HEK293 (cell line): Measurements from ENCODE around the gene OST4.

Experiments used
- CTCF ChIA-PET: fragments of 350-600 bp; formaldehyde crosslinking; extraction: SDS; loops from one replicate; lab custom pipeline; 2021; ENCODE audit warnings: antibody characterized with exemption; lab: Yijun Ruan, JAX
- POLR2A ChIA-PET: fragments of 300-600 bp; formaldehyde crosslinking; extraction: SDS; loops from one replicate; lab custom pipeline; 2020; ENCODE audit warnings: antibody characterized with exemption, inconsistent platforms; lab: Yijun Ruan, JAX
- H3K27ac ChIP-seq: fragments of 200-500 bp; sonication (Bioruptor generic); 2 replicates; pipeline ENCODE4 v1.5.1; 2014; ENCODE audit warnings: low read depth, low read length, control low read depth, inconsistent platforms; ENCODE audit errors: extremely low read depth
- H3K36me3 ChIP-seq, 2 experiments: fragments of 200-500 bp in 1 of 2; sonication (Bioruptor generic) in 1 of 2; 1 replicate in 1 of 2; 2 replicates in 1 of 2; pipeline ENCODE4 v1.5.1; 2014 to 2017; ENCODE audit warnings: inconsistent platforms in 2 of 2, low read length in 2 of 2; ENCODE audit not compliant: control insufficient read depth in 2 of 2, insufficient read depth in 1 of 2
- H3K4me1 ChIP-seq: fragments of 200-500 bp; sonication (Bioruptor generic); 2 replicates; pipeline ENCODE4 v1.5.1; 2014; ENCODE audit warnings: mild to moderate bottlenecking, low read length, inconsistent platforms; ENCODE audit not compliant: control insufficient read depth, insufficient read depth
- H3K4me3 ChIP-seq: 2 replicates; pipeline ENCODE4 v1.5.1; 2011; ENCODE audit warnings: low read depth, mild to moderate bottlenecking, control low read depth, low read length, moderate library complexity
- H3K9me3 ChIP-seq: fragments of 200-500 bp; sonication (Bioruptor generic); 2 replicates; pipeline ENCODE4 v1.5.1; 2014; ENCODE audit warnings: low read depth, low read length, inconsistent platforms; ENCODE audit not compliant: control insufficient read depth, insufficient read depth
- ZBTB1 ChIP-seq: fragments of 450-650 bp; formaldehyde crosslinking; IDR thresholded peaks from 2 replicates; pipeline ENCODE4 v1.5.1; 2016; ENCODE audit warnings: missing biosample characterization, missing genetic modification characterization
- ZFHX2 ChIP-seq: fragments of 450-650 bp; formaldehyde crosslinking; conservative IDR thresholded peaks from 2 replicates; pipeline ENCODE4 v1.5.1; 2016; ENCODE audit warnings: missing biosample characterization, missing genetic modification characterization
- ZNF138 ChIP-seq: fragments of 450-650 bp; formaldehyde crosslinking; IDR thresholded peaks from 2 replicates; pipeline ENCODE4 v1.5.1; 2016; ENCODE audit warnings: missing biosample characterization, missing genetic modification characterization, borderline replicate concordance
- ZNF202 ChIP-seq: fragments of 450-650 bp; formaldehyde crosslinking; IDR thresholded peaks from 2 replicates; pipeline ENCODE4 v1.5.1; 2016; ENCODE audit warnings: missing biosample characterization, missing genetic modification characterization, borderline replicate concordance
- ZNF37A ChIP-seq: fragments of 450-650 bp; IDR thresholded peaks from 2 replicates; pipeline ENCODE4 v1.5.1; 2018; ENCODE audit warnings: missing biosample characterization, missing genetic modification characterization
- ZNF394 ChIP-seq: fragments of 450-650 bp; formaldehyde crosslinking; IDR thresholded peaks from 2 replicates; pipeline ENCODE4 v1.5.1; 2016; ENCODE audit warnings: missing biosample characterization, missing genetic modification characterization, mild to moderate bottlenecking, moderate library complexity, borderline replicate concordance
- ZNF404 ChIP-seq: fragments of 450-650 bp; formaldehyde crosslinking; IDR thresholded peaks from 2 replicates; pipeline ENCODE4 v1.5.1; 2017; ENCODE audit warnings: missing biosample characterization, missing genetic modification characterization
- ZNF600 ChIP-seq: fragments of 450-650 bp; formaldehyde crosslinking; IDR thresholded peaks from 2 replicates; pipeline ENCODE4 v1.5.1; 2016; ENCODE audit warnings: missing biosample characterization, missing genetic modification characterization
- ZNF747 ChIP-seq: fragments of 450-650 bp; formaldehyde crosslinking; IDR thresholded peaks from 2 replicates; pipeline ENCODE4 v1.5.1; 2016; ENCODE audit warnings: missing biosample characterization, missing genetic modification characterization
- ZSCAN30 ChIP-seq: fragments of 450-650 bp; IDR thresholded peaks from 2 replicates; pipeline ENCODE4 v1.5.1; 2018; ENCODE audit warnings: missing biosample characterization, mild to moderate bottlenecking, missing genetic modification characterization, moderate library complexity
- ZXDB ChIP-seq: fragments of 450-650 bp; formaldehyde crosslinking; IDR thresholded peaks from 2 replicates; pipeline ENCODE4 v1.5.1; 2016; ENCODE audit warnings: missing biosample characterization, missing genetic modification characterization
- TF ChIP-seq, protein P1 (sequence below): fragments of 450-650 bp; formaldehyde crosslinking; IDR thresholded peaks from 2 replicates; pipeline ENCODE4 v1.5.1; 2016; ENCODE audit warnings: missing biosample characterization, missing genetic modification characterization
- TF ChIP-seq, protein P2 (sequence below): fragments of 450-650 bp; formaldehyde crosslinking; IDR thresholded peaks from 2 replicates; pipeline ENCODE4 v1.5.1; 2016; ENCODE audit warnings: missing biosample characterization, missing genetic modification characterization
- TF ChIP-seq, protein P3 (sequence below): fragments of 450-650 bp; formaldehyde crosslinking; IDR thresholded peaks from 2 replicates; pipeline ENCODE4 v1.5.1; 2016; ENCODE audit warnings: missing biosample characterization, missing genetic modification characterization
- TF ChIP-seq, protein P4 (sequence below): IDR thresholded peaks from 2 replicates; pipeline ENCODE4 v1.6.1; 2011; ENCODE audit warnings: mild to moderate bottlenecking, low read depth, low read length, borderline replicate concordance
- TF ChIP-seq, protein P5 (sequence below): fragments of 450-650 bp; formaldehyde crosslinking; IDR thresholded peaks from 2 replicates; pipeline ENCODE4 v1.5.1; 2016; ENCODE audit warnings: missing biosample characterization, missing genetic modification characterization
- TF ChIP-seq, protein P6 (sequence below): fragments of 450-650 bp; formaldehyde crosslinking; IDR thresholded peaks from 2 replicates; pipeline ENCODE4 v1.5.1; 2017; ENCODE audit warnings: missing biosample characterization, missing genetic modification characterization

OST4 gene

DNA sequence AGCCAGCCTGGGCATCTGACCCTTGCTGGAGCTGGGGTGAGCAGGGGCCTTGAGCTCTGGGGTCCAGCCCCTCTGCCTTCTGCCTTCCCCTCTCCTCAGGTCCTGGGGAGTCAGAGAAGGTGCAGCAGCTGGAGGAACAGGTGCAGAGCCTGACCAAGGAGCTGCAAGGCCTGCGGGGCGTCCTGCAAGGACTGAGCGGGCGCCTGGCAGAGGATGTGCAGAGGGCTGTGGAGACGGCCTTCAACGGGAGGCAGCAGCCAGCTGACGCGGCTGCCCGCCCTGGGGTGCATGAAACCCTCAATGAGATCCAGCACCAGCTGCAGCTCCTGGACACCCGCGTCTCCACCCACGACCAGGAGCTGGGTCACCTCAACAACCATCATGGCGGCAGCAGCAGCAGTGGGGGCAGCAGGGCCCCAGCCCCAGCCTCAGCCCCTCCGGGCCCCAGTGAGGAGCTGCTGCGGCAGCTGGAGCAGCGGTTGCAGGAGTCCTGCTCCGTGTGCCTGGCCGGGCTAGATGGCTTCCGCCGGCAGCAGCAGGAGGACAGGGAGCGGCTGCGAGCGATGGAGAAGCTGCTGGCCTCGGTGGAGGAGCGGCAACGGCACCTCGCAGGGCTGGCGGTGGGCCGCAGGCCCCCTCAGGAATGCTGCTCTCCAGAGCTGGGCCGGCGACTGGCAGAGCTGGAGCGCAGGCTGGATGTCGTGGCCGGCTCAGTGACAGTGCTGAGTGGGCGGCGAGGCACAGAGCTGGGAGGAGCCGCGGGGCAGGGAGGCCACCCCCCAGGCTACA lies 10.7 kb upstream of the OST4 start:
- CTCF ChIA-PET, result interaction anchor here (0.6 to 1.5 kb wide), 5 partner anchors 13 to 236 kb away, joined by 3 to 8 read pairs (median 3); no protein-coding TSS in a partner anchor
- Histone ChIP-seq H3K4me3 (no peak overlapping the region), H3K4me1 (peaks cover 8% of the 10 kb centered on the region), H3K9me3 (no peaks in the 10 kb centered on the region), H3K36me3 (no peaks in the 10 kb centered on the region), H3K27ac (peak overlapping the region; percentile 57)
- POLR2A ChIA-PET, result interaction anchor here (1.0 to 4.1 kb wide), 4 partner anchors 10 to 32 kb away, joined by 4 to 45 read pairs (median 14); partner anchors contain the start of genes AGBL5 and OST4
- TF ChIP-seq ZNF202 (tag by site-specific recombination) (no peak), ZNF138 (tag by site-specific recombination) (no peak), ZSCAN30 (tag by site-specific recombination) (no peak), ZFHX2 (peak; percentile 33)

DNA sequence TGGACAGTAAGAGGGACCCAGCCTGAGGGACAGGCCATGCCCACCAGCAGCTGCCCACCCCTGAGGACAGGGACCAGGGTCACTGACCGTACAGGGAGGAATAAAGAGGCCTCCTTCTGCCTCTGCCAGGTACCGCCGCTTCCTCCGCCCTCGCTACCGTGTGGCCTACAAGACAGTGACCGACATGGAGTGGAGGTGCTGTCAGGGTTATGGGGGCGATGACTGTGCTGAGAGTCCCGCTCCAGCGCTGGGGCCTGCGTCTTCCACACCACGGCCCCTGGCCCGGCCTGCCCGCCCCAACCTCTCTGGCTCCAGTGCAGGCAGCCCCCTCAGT lies 9.1 kb upstream of the OST4 start:
- Histone ChIP-seq H3K36me3 (no peaks in the 10 kb centered on the region), H3K4me3 (no peak overlapping the region), H3K4me1 (peaks cover 5% of the 10 kb centered on the region), H3K27ac (no peak overlapping the region), H3K9me3 (no peaks in the 10 kb centered on the region)
- ChIA-PET CTCF (interaction anchor here (0.6 to 1.5 kb wide), 11 partner anchors 13 to 1335 kb away, joined by 3 to 7 read pairs (median 3); partner anchors contain the start of genes AGBL5 and MPV17), POLR2A (interaction anchor here (1.0 to 4.1 kb wide), 5 partner anchors 8 to 47 kb away, joined by 3 to 45 read pairs (median 10); partner anchors contain the start of genes AGBL5, OST4 and TMEM214)
- TF ChIP-seq, protein P1, sequence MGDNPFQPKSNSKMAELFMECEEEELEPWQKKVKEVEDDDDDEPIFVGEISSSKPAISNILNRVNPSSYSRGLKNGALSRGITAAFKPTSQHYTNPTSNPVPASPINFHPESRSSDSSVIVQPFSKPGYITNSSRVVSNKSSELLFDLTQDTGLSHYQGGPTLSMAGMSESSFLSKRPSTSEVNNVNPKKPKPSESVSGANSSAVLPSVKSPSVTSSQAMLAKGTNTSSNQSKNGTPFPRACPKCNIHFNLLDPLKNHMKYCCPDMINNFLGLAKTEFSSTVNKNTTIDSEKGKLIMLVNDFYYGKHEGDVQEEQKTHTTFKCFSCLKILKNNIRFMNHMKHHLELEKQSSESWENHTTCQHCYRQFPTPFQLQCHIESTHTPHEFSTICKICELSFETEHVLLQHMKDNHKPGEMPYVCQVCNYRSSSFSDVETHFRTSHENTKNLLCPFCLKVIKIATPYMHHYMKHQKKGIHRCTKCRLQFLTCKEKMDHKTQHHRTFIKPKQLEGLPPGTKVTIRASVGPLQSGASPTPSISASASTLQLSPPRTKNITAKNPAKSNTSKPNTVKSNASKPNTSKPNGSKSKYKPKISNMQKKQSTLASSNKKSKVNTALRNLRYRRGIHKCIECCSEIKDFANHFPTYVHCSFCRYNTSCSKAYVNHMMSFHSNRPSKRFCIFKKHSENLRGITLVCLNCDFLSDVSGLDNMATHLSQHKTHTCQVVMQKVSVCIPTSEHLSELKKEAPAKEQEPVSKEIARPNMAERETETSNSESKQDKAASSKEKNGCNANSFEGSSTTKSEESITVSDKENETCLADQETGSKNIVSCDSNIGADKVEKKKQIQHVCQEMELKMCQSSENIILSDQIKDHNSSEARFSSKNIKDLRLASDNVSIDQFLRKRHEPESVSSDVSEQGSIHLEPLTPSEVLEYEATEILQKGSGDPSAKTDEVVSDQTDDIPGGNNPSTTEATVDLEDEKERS (tag by site-specific recombination), result no peak
- TF ChIP-seq, protein P2, sequence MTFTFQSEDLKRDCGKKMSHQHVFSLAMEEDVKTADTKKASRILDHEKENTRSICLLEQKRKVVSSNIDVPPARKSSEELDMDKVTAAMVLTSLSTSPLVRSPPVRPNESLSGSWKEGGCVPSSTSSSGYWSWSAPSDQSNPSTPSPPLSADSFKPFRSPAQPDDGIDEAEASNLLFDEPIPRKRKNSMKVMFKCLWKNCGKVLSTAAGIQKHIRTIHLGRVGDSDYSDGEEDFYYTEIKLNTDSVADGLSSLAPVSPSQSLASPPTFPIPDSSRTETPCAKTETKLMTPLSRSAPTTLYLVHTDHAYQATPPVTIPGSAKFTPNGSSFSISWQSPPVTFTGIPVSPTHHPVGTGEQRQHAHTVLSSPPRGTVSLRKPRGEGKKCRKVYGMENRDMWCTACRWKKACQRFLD (tag by site-specific recombination), result no peak
- TF ChIP-seq, protein P3, sequence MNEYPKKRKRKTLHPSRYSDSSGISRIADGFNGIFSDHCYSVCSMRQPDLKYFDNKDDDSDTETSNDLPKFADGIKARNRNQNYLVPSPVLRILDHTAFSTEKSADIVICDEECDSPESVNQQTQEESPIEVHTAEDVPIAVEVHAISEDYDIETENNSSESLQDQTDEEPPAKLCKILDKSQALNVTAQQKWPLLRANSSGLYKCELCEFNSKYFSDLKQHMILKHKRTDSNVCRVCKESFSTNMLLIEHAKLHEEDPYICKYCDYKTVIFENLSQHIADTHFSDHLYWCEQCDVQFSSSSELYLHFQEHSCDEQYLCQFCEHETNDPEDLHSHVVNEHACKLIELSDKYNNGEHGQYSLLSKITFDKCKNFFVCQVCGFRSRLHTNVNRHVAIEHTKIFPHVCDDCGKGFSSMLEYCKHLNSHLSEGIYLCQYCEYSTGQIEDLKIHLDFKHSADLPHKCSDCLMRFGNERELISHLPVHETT (tag by site-specific recombination), result no peak
- no peak for TF ChIP-seq ZNF37A
- TF ChIP-seq, protein P4, sequence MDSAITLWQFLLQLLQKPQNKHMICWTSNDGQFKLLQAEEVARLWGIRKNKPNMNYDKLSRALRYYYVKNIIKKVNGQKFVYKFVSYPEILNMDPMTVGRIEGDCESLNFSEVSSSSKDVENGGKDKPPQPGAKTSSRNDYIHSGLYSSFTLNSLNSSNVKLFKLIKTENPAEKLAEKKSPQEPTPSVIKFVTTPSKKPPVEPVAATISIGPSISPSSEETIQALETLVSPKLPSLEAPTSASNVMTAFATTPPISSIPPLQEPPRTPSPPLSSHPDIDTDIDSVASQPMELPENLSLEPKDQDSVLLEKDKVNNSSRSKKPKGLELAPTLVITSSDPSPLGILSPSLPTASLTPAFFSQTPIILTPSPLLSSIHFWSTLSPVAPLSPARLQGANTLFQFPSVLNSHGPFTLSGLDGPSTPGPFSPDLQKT, result no peak
- no peak for TF ChIP-seq ZNF404
- no peak for TF ChIP-seq ZXDB (tag by site-specific recombination)
- TF ChIP-seq ZNF747 (tag by site-specific recombination), result no peak
- no peak for TF ChIP-seq ZNF394 (tag by site-specific recombination)
- no peak for TF ChIP-seq ZNF600 (tag by site-specific recombination)
- TF ChIP-seq ZBTB1 (tag by site-specific recombination), result no peak
- TF ChIP-seq, protein P5, sequence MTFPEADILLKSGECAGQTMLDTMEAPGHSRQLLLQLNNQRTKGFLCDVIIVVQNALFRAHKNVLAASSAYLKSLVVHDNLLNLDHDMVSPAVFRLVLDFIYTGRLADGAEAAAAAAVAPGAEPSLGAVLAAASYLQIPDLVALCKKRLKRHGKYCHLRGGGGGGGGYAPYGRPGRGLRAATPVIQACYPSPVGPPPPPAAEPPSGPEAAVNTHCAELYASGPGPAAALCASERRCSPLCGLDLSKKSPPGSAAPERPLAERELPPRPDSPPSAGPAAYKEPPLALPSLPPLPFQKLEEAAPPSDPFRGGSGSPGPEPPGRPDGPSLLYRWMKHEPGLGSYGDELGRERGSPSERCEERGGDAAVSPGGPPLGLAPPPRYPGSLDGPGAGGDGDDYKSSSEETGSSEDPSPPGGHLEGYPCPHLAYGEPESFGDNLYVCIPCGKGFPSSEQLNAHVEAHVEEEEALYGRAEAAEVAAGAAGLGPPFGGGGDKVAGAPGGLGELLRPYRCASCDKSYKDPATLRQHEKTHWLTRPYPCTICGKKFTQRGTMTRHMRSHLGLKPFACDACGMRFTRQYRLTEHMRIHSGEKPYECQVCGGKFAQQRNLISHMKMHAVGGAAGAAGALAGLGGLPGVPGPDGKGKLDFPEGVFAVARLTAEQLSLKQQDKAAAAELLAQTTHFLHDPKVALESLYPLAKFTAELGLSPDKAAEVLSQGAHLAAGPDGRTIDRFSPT (tag by site-specific recombination), result no peak
- TF ChIP-seq, protein P6, sequence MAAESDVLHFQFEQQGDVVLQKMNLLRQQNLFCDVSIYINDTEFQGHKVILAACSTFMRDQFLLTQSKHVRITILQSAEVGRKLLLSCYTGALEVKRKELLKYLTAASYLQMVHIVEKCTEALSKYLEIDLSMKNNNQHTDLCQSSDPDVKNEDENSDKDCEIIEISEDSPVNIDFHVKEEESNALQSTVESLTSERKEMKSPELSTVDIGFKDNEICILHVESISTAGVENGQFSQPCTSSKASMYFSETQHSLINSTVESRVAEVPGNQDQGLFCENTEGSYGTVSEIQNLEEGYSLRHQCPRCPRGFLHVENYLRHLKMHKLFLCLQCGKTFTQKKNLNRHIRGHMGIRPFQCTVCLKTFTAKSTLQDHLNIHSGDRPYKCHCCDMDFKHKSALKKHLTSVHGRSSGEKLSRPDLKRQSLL, result no peak
